ENCODE data around the gene FNDC3B. TPM values are rescaled to one million over a fixed set of nuclear protein-coding genes. Genes with fewer than 3 reads are reported as not detected.

Gene FNDC3B
- total RNA-seq, 4 donors from 2014 or later: 59.8 to 72.6 (median 65.6) TPM

GRCh38 chr3:172259111-172259541 is 219.7 kb downstream of the FNDC3B start:
- intact Hi-C loops (cut with DNase I): no loop called here
- no peaks in the 10 kb centered on the region for H3K27me3 ChIP-seq
- no peak for DNase-seq (ENCODE audit: extremely low spot score)
- WGBS: 38% methylated on average over 6 of the region's 6 CpGs
- H3K36me3 ChIP-seq: no peaks in the 10 kb centered on the region
- H3K27ac ChIP-seq (replicated peaks in 1 of 4): peak overlapping the region; percentile 80 to 86 (median 82)
- TF ChIP-seq EP300 (IDR thresholded peaks at IDR 0.05): no peak
- TF ChIP-seq POLR2AphosphoS5 (IDR thresholded peaks at IDR 0.05): peak in 1 of 2 donors; percentile 9
- H3K9me3 ChIP-seq: no peaks in the 10 kb centered on the region
- H3K4me3 ChIP-seq: no peak overlapping the region
- peaks cover 73 to 100% (median 95%) of the 10 kb centered on the region in 4 donors for H3K4me1 ChIP-seq

- Histone ChIP-seq H3K36me3 (no peaks in the 10 kb centered on the region), H3K27me3 (no peaks in the 10 kb centered on the region), H3K4me3 (no peak overlapping the region), H3K9me3 (no peaks in the 10 kb centered on the region), H3K27ac (replicated peaks in 1 of 4) (peak overlapping the region; percentile 80 to 86 (median 82)), H3K4me1 (peaks cover 71 to 96% (median 92%) of the 10 kb centered on the region in 4 donors)
- WGBS: 25% methylated on average over 2 of the region's 2 CpGs
- intact Hi-C loops (cut with DNase I): no loop called here
- TF ChIP-seq POLR2A (IDR thresholded peaks at IDR 0.05; ENCODE audit: low read depth) (no peak), EP300 (IDR thresholded peaks at IDR 0.05) (no peak), CTCF (IDR thresholded peaks at IDR 0.05) (no peak), POLR2AphosphoS5 (IDR thresholded peaks at IDR 0.05) (no peak)
- DNase-seq (ENCODE audit: extremely low spot score): no peak
These were observed 220.4 kb downstream of the FNDC3B start for GRCh38 chr3:172259726-172260248.

GRCh38 chr3:172260381-172260780 is 221.0 kb downstream of the FNDC3B start:
- H3K27me3 ChIP-seq: no peaks in the 10 kb centered on the region
- H3K4me1 ChIP-seq: peaks cover 65 to 90% (median 87%) of the 10 kb centered on the region in 4 donors
- no peak for DNase-seq (ENCODE audit: extremely low spot score)
- intact Hi-C loops (cut with DNase I): no loop called here
- no peaks in the 10 kb centered on the region for H3K9me3 ChIP-seq
- TF ChIP-seq POLR2AphosphoS5 (IDR thresholded peaks at IDR 0.05): no peak
- TF ChIP-seq CTCF (IDR thresholded peaks at IDR 0.05): no peak
- TF ChIP-seq POLR2A (IDR thresholded peaks at IDR 0.05; ENCODE audit: low read depth): no peak
- no peak for TF ChIP-seq EP300 (IDR thresholded peaks at IDR 0.05)
- peak overlapping the region; percentile 44 to 83 (median 65) for H3K27ac ChIP-seq (replicated peaks in 1 of 4)
- no peak overlapping the region for H3K4me3 ChIP-seq
- no peaks in the 10 kb centered on the region for H3K36me3 ChIP-seq
- 95% methylated on average over 2 of the region's 2 CpGs for WGBS

GRCh38 chr3:172261054-172261453 is 221.7 kb downstream of the FNDC3B start:
- peak overlapping the region; percentile 34 to 83 (median 65) for H3K27ac ChIP-seq (replicated peaks in 1 of 4)
- H3K4me1 ChIP-seq: peaks cover 59 to 83% (median 80%) of the 10 kb centered on the region in 4 donors
- no peaks in the 10 kb centered on the region for H3K9me3 ChIP-seq
- DNase-seq (ENCODE audit: extremely low spot score): no peak
- H3K27me3 ChIP-seq: no peaks in the 10 kb centered on the region
- intact Hi-C loops (cut with DNase I): no loop called here
- peaks cover 0 to 1% (median 0%) of the 10 kb centered on the region in 4 donors for H3K36me3 ChIP-seq
- no peak overlapping the region for H3K4me3 ChIP-seq
- no peak for TF ChIP-seq CTCF (IDR thresholded peaks at IDR 0.05)
- no peak for TF ChIP-seq POLR2AphosphoS5 (IDR thresholded peaks at IDR 0.05)
- TF ChIP-seq POLR2A (IDR thresholded peaks at IDR 0.05; ENCODE audit: low read depth): no peak
- no peak for TF ChIP-seq EP300 (IDR thresholded peaks at IDR 0.05)
- WGBS: 92% methylated on average over 5 of the region's 5 CpGs

GRCh38 chr3:172262991-172263608 is 223.7 kb downstream of the FNDC3B start:
- DNase-seq (ENCODE audit: extremely low spot score): no peak
- Histone ChIP-seq H3K27me3 (no peaks in the 10 kb centered on the region), H3K36me3 (peaks cover 0 to 14% (median 5%) of the 10 kb centered on the region in 4 donors), H3K4me1 (peaks cover 45 to 63% (median 60%) of the 10 kb centered on the region in 4 donors), H3K9me3 (no peaks in the 10 kb centered on the region), H3K27ac (replicated peaks in 1 of 4) (peak overlapping the region in 1 of 4 donors; percentile 16), H3K4me3 (no peak overlapping the region)
- TF ChIP-seq POLR2A (IDR thresholded peaks at IDR 0.05; ENCODE audit: low read depth) (no peak), CTCF (IDR thresholded peaks at IDR 0.05) (no peak)
- 19% methylated on average over 1 of the region's 1 CpG for WGBS
- intact Hi-C loops (cut with DNase I): no loop called here

Data from esophagus muscularis mucosa (tissue), 4 donors.